HUES6 (cell line): ENCODE measurements around the gene SND1.

Experiments
- H3K27ac ChIP-seq: 2 replicates; pipeline ENCODE4 v1.7.0; 2013; ENCODE audit warnings: low read depth, mild to moderate bottlenecking, low read length, inconsistent platforms
- H3K27me3 ChIP-seq: 2 replicates; pipeline ENCODE4 v1.6.1; 2013; ENCODE audit warnings: low read length; ENCODE audit not compliant: control insufficient read depth, insufficient read depth
- H3K36me3 ChIP-seq: 2 replicates; pipeline ENCODE4 v1.6.1; 2013; ENCODE audit warnings: low read length; ENCODE audit not compliant: control insufficient read depth, insufficient read depth
- H3K4me1 ChIP-seq: 2 replicates; pipeline ENCODE4 v1.6.1; 2013; ENCODE audit warnings: low read length; ENCODE audit not compliant: control insufficient read depth, insufficient read depth
- H3K4me3 ChIP-seq: 2 replicates; pipeline ENCODE4 v1.5.1; 2013; ENCODE audit warnings: low read depth, low read length
- H3K9ac ChIP-seq: one replicate; pipeline ENCODE4 v1.6.1; 2013; ENCODE audit warnings: mild to moderate bottlenecking, low read length
- H3K9me3 ChIP-seq: 2 replicates; pipeline ENCODE4 v1.6.1; 2013; ENCODE audit warnings: low read depth, low read length; ENCODE audit not compliant: control insufficient read depth, insufficient read depth

Gene SND1

DNA sequence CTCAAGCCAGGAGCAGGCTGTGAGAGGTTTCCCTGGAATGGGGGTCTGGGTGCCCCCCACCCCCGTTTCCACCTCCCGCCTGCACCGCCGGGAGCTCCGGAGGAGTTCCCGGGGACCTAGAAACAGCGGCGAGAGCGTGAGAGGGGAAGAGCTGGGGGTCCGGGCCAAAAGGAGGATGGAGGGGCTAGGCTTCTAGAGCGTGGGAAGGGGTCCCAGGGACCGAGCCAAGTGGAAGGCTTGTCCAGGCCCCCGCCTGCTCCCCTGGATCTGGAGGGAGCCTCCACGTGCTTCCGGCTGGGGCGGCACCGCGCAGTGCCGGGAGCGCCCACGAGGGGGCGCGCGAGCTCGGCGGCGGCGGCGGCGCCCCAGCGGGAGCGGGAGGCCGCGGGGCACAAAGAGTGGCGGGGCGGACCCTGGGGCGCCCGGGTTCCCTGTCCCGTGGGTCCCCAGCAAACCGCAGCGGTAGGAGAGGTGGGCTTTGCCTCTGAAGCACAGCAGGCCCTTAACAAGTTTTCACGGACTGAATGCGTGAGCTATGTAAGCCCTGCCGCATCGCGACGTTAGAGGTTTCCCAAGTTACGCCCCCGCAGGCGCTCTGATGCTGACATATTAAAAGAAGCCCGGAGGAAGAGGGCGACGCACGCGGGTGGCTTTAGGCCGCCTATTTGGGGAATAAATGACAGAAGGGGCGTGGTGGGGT, 483.7 kb downstream of the SND1 start:
- Histone ChIP-seq H3K4me1 (peaks cover 6% of the 10 kb centered on the region), H3K27me3 (peaks cover 85% of the 10 kb centered on the region), H3K9ac (peak overlapping the region; percentile 45), H3K36me3 (no peaks in the 10 kb centered on the region), H3K9me3 (peaks cover 4% of the 10 kb centered on the region; the same call in 1 of the 2 replicates), H3K4me3 (peak overlapping the region; percentile 69), H3K27ac (no peak overlapping the region)

DNA sequence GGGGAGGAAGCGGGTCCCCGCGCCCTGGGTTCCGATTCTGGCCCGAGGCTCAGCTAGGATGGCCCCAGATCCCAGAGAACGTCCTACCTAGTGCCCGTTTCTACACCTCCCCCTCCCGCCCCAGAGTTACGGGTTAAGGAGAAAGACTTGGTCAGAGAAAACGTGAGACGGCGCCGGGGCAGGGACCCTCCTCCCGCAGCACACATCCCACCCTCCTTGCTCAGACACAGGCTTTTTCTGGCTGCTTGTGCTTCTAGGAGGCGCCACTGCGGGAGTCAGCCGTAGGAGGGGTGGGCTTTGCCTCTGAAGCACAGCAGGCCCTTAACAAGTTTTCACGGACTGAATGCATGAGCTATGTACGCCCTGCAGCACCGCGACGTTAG, 484.2 kb downstream of the SND1 start:
- H3K36me3 ChIP-seq, result no peaks in the 10 kb centered on the region
- H3K27me3 ChIP-seq, result peaks cover 79% of the 10 kb centered on the region
- no peak overlapping the region for H3K27ac ChIP-seq
- H3K4me1 ChIP-seq, result peaks cover 6% of the 10 kb centered on the region
- peak overlapping the region; percentile 69 for H3K4me3 ChIP-seq
- H3K9ac ChIP-seq, result peak overlapping the region; percentile 9
- H3K9me3 ChIP-seq, result peaks cover 6% of the 10 kb centered on the region

GRCh38 chr7:128137181-128137580, 485.2 kb downstream of the SND1 start:
- H3K27ac ChIP-seq, result no peak overlapping the region
- no peak overlapping the region for H3K4me3 ChIP-seq
- H3K36me3 ChIP-seq, result no peaks in the 10 kb centered on the region
- peaks cover 6% of the 10 kb centered on the region for H3K4me1 ChIP-seq
- H3K27me3 ChIP-seq, result peaks cover 75% of the 10 kb centered on the region
- H3K9ac ChIP-seq, result no peak overlapping the region
- H3K9me3 ChIP-seq, result peaks cover 6% of the 10 kb centered on the region

DNA sequence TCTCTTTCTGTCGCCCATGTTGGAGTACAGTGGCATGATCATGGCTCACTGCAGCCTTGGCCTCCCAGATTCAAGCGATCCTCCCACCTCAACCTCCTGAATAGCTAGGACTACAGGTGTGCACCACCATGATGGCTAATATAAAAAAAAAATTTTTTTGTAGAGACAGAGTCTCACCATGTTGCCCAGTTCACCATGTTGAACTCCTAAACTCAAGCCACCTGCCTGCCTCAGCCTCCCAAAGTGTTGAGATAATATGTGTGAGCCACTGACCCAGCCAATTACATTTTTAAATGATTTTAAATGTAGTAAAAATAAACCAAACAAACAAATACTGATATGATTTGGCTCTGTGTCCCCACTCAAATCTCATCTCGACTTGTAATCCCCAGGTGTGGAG, 487.4 kb downstream of the SND1 start:
- Histone ChIP-seq H3K4me1 (peaks cover 6% of the 10 kb centered on the region), H3K36me3 (no peaks in the 10 kb centered on the region), H3K9ac (no peak overlapping the region), H3K27ac (no peak overlapping the region), H3K27me3 (peaks cover 61% of the 10 kb centered on the region), H3K4me3 (no peak overlapping the region), H3K9me3 (peaks cover 6% of the 10 kb centered on the region)

DNA sequence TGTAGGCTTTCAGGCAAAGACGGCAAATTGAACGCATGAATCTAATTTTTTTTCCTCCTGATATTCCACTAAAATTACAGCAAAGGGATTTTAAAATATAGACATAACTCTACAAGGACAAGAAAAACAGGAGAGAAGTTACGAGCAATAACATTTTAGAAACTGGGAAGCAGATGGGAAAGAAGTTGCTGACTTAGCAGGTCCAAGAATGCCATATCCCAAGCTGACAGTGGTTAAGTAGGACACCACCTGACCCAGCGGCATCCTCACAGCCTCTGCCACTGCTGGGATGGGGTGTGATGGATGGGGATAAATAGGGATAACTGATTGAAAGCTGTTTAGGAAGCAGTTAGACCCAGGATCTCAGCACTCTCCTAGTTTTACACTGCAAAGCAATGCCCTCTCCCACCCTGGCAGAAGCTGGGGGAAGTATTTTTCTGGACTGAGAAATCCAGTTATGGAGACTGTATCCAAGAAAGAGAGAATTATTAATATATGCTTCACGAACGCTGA, 489.7 kb downstream of the SND1 start:
- H3K4me1 ChIP-seq, result 0 out of 2 replicates have a peak, but pooled peaks cover under 1% of the 10 kb centered on the region
- no peak overlapping the region for H3K4me3 ChIP-seq
- H3K27ac ChIP-seq, result no peak overlapping the region
- no peaks in the 10 kb centered on the region for H3K36me3 ChIP-seq
- peaks cover 6% of the 10 kb centered on the region for H3K9me3 ChIP-seq
- H3K9ac ChIP-seq, result no peak overlapping the region
- peaks cover 39% of the 10 kb centered on the region for H3K27me3 ChIP-seq
